GM23248 (cell line): Measurements from ENCODE around the gene FARP2. TPM values are rescaled to one million over a fixed set of nuclear protein-coding genes. Genes with fewer than 3 reads are reported as not detected.

Experiments used
- DNase-seq: peaks from one replicate; pipeline ENCODE4 v3.0.0-alpha.2; 2015
- H2AFZ ChIP-seq: fragments of 200-600 bp; sonication (generic); 2 replicates; pipeline ENCODE4 v1.6.1; 2016; ENCODE audit warnings: antibody characterized with exemption
- H3F3A ChIP-seq: fragments of 200-600 bp; sonication (generic); 2 replicates; pipeline ENCODE4 v1.6.1; 2016; ENCODE audit warnings: mild to moderate bottlenecking, antibody characterized with exemption, mixed run types; ENCODE audit not compliant: insufficient read depth
- H3K27ac ChIP-seq: fragments of 200-600 bp; sonication (generic); 2 replicates; pipeline ENCODE4 v1.5.1; 2016; ENCODE audit warnings: mild to moderate bottlenecking
- H3K27me3 ChIP-seq: fragments of 200-600 bp; sonication (generic); replicated peaks from 2 replicates; pipeline ENCODE4 v1.6.1; 2016; ENCODE audit warnings: mild to moderate bottlenecking; ENCODE audit not compliant: insufficient read depth
- H3K36me3 ChIP-seq: fragments of 200-600 bp; sonication (generic); 2 replicates; pipeline ENCODE4 v1.6.1; 2016; ENCODE audit warnings: low read depth, mild to moderate bottlenecking
- H3K4me1 ChIP-seq: fragments of 200-600 bp; sonication (generic); 2 replicates; pipeline ENCODE4 v1.6.1; 2016; ENCODE audit warnings: mild to moderate bottlenecking; ENCODE audit not compliant: insufficient read depth
- H3K4me2 ChIP-seq: fragments of 200-600 bp; sonication (generic); one replicate; pipeline ENCODE4 v1.6.1; 2016; ENCODE audit warnings: mild to moderate bottlenecking; ENCODE audit not compliant: unreplicated experiment
- H3K4me3 ChIP-seq: fragments of 200-600 bp; sonication (generic); 2 replicates; pipeline ENCODE4 v1.5.1; 2016; ENCODE audit warnings: mild to moderate bottlenecking
- H3K79me2 ChIP-seq: fragments of 200-600 bp; sonication (generic); 2 replicates; pipeline ENCODE4 v1.6.1; 2016; ENCODE audit warnings: mild to moderate bottlenecking; ENCODE audit not compliant: insufficient read depth
- H3K9ac ChIP-seq: fragments of 200-600 bp; sonication (generic); 2 replicates; pipeline ENCODE4 v1.6.1; 2016; ENCODE audit warnings: mild to moderate bottlenecking
- H3K9me2 ChIP-seq: fragments of 200-600 bp; sonication (generic); 2 replicates; pipeline ENCODE4 v1.6.1; 2016; ENCODE audit warnings: mixed run types, mild to moderate bottlenecking, moderate library complexity; ENCODE audit not compliant: insufficient read depth
- H3K9me3 ChIP-seq: fragments of 200-600 bp; sonication (generic); one replicate; pipeline ENCODE4 v1.6.1; 2017; ENCODE audit warnings: low read depth
- H4K20me1 ChIP-seq: fragments of 200-600 bp; sonication (generic); 2 replicates; pipeline ENCODE4 v1.6.0; 2016; ENCODE audit not compliant: insufficient read depth
- EZH2 ChIP-seq: fragments of 200-600 bp; sonication (generic); IDR thresholded peaks from 2 replicates; pipeline ENCODE4 v1.6.1; 2018; ENCODE audit warnings: antibody characterized with exemption, mild to moderate bottlenecking; ENCODE audit not compliant: insufficient read depth, poor library complexity, severe bottlenecking
- EZH2phosphoT487 ChIP-seq: fragments of 200-600 bp; sonication (generic); IDR thresholded peaks from 2 replicates; pipeline ENCODE4 v1.6.1; 2018; ENCODE audit warnings: antibody characterized with exemption, moderate library complexity, mild to moderate bottlenecking, low read depth; ENCODE audit not compliant: insufficient read depth
- WGBS, 2 experiments: methylation state at CpG; one replicate each; pipeline ENCODE4 v1.1.6; 2015 to 2017; ENCODE audit warnings: low lambda C conversion rate in 2 of 2, low coverage in 1 of 2; ENCODE audit errors: missing lambda C conversion rate in 2 of 2; 5-methylcytosine and 5-hydroxymethylcytosine counted together
- in situ Hi-C: fragments of 300-500 bp; cut with MboI; formaldehyde crosslinking; loops from 2 replicates; pipeline ENCODE4 v1.15.0; 2020
- microRNA-seq: library from miRNA; unstranded; fragments of <30 nt; microRNA quantifications from one replicate; pipeline ENCODE4, GENCODE V29; 2016; ENCODE audit warnings: borderline number of aligned reads
- polyA plus RNA-seq: library from polyadenylated mRNA; unstranded; fragments of >200 nt; fragmentation: Nextera tagmentation; extraction: Ambion mirVana; gene quantifications from 2 replicates; pipeline ENCODE4 v1.2.1, GENCODE V29; 2016
- small RNA-seq: library from RNA; depleted of rRNA; stranded (forward); fragments of <200 nt; gene quantifications from one replicate; pipeline ENCODE3, GENCODE V24; 2014; ENCODE audit warnings: low read depth, low replicate concordance
- total RNA-seq: library from RNA; depleted of rRNA; stranded (reverse); fragments of >200 nt; shearing (Covaris generic); gene quantifications from 2 replicates; pipeline ENCODE4 v1.2.3, GENCODE V29; 2014; rRNA removed

FARP2 gene
- total and polyA plus RNA-seq, 2 experiments from 2014 or later: 30.9 to 39.0 TPM

DNA sequence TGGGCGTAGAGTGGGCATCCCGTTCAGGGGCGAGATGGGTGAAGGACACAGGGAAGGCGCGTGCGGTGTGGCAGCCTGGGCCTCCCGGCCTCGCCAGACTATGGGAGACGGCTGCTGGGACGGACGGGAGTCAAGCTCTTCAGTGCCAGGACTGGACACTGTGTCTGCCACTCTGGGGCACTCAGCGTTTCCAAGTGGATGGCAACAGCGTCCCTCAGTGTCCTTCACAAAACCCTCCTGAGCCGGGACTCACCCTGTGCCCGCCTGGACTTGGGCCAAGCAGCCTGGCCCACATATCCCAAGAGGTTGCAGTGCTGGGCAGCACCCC, 186.2 kb downstream of the FARP2 start:
- TF ChIP-seq EZH2: no peak
- no peak for TF ChIP-seq EZH2phosphoT487
- WGBS, 2 experiments: 75 to 84% methylated on average over 14 to 15 of the region's 15 CpGs
- H3K27ac ChIP-seq: no peak overlapping the region
- peaks cover 14% of the 10 kb centered on the region; the same call in 1 of the 2 replicates for H3F3A ChIP-seq
- no peak overlapping the region for H3K4me2 ChIP-seq
- H3K27me3 ChIP-seq: peaks cover 6% of the 10 kb centered on the region
- no peaks in the 10 kb centered on the region for H3K9me2 ChIP-seq
- no peaks in the 10 kb centered on the region for H4K20me1 ChIP-seq
- peaks cover 7% of the 10 kb centered on the region for H3K4me1 ChIP-seq
- no peak overlapping the region for H3K4me3 ChIP-seq
- H3K36me3 ChIP-seq: no peaks in the 10 kb centered on the region
- no peaks in the 10 kb centered on the region for H3K79me2 ChIP-seq
- no peak for DNase-seq
- in situ Hi-C loops: no loop called here
- no peaks in the 10 kb centered on the region for H3K9me3 ChIP-seq
- H3K9ac ChIP-seq: no peak overlapping the region
- no peak overlapping the region for H2AFZ ChIP-seq

Small RNA genes within 50 kb of the gene (microRNA-seq; reads per million reads assigned to microRNA genes)
- not detected for gene MIR3133

Small RNA genes within 50 kb of the gene (small RNA-seq; reads per million reads assigned to genes)
- not detected for gene MIR3133

Other genes starting within 250 kb of the FARP2 start
- 0.38 and 2.1 TPM in 2 replicates for gene PASK, start 206.8 kb upstream of the FARP2 start, total RNA-seq
- 0.56 and 0.91 TPM in 2 replicates for gene PASK, start 206.8 kb upstream of the FARP2 start, polyA plus RNA-seq
- 44.6 and 53.1 TPM in 2 replicates for gene PPP1R7, start 205.8 kb upstream of the FARP2 start, total RNA-seq
- 107 and 110 TPM in 2 replicates for gene PPP1R7, start 205.8 kb upstream of the FARP2 start, polyA plus RNA-seq
- gene ANO7, start 167.6 kb upstream of the FARP2 start, total RNA-seq: 0.22 and 0.38 TPM in 2 replicates
- gene ANO7, start 167.6 kb upstream of the FARP2 start, polyA plus RNA-seq: 2.6 TPM in 2 replicates
- gene HDLBP, start 40.6 kb upstream of the FARP2 start, total RNA-seq: 707 and 711 TPM in 2 replicates
- 602 and 613 TPM in 2 replicates for gene HDLBP, start 40.6 kb upstream of the FARP2 start, polyA plus RNA-seq
- 480 and 499 TPM in 2 replicates for gene SEPTIN2, start 40.4 kb upstream of the FARP2 start, total RNA-seq
- gene SEPTIN2, start 40.4 kb upstream of the FARP2 start, polyA plus RNA-seq: 512 and 518 TPM in 2 replicates
- 239 and 240 TPM in 2 replicates for gene STK25, start 152.3 kb downstream of the FARP2 start, total RNA-seq
- gene STK25, start 152.3 kb downstream of the FARP2 start, polyA plus RNA-seq: 120 and 121 TPM in 2 replicates
- gene BOK, start 202.5 kb downstream of the FARP2 start, total RNA-seq: 36.0 and 46.6 TPM in 2 replicates
- 28.0 and 28.1 TPM in 2 replicates for gene BOK, start 202.5 kb downstream of the FARP2 start, polyA plus RNA-seq